D721Med (cell line): ENCODE data around the gene NUP205.

Experiments used
- DNase-seq: peaks from one replicate; pipeline ENCODE4 v3.0.0; 2011; ENCODE audit warnings: low spot score; ENCODE audit not compliant: insufficient read length
- FAIRE-seq: peaks from 2 replicates; lab custom pipeline; 2011; peaks lifted over from hg19 to GRCh38; lab: Jason Lieb, UNC
- CTCF ChIP-seq: IDR thresholded peaks from 2 replicates; pipeline ENCODE4 v1.5.1; 2012; ENCODE audit warnings: mild to moderate bottlenecking, control low read depth; ENCODE audit not compliant: insufficient read depth; ENCODE audit errors: missing control alignments

NUP205 gene

GRCh38 chr7:135523146-135523545 is 34.6 kb upstream of the NUP205 start:
- DNase-seq (no peak), FAIRE-seq (no peak)
- TF ChIP-seq CTCF = no peak

GRCh38 chr7:135525426-135525825 is 32.3 kb upstream of the NUP205 start:
- no peak for TF ChIP-seq CTCF
- DNase-seq (no peak), FAIRE-seq (no peak)

GRCh38 chr7:135527025-135527424 is 30.7 kb upstream of the NUP205 start:
- no peak for FAIRE-seq

GRCh38 chr7:135536150-135536549 is 21.6 kb upstream of the NUP205 start:
- DNase-seq = no peak
- FAIRE-seq = no peak
- no peak for TF ChIP-seq CTCF

More at GRCh38 chr7:135527025-135527424, 30.7 kb upstream of the NUP205 start:
- TF ChIP-seq CTCF = no peak
- no peak for DNase-seq

GRCh38 chr7:135537453-135537852 is 20.3 kb upstream of the NUP205 start:
- DNase-seq (no peak), FAIRE-seq (no peak)
- no peak for TF ChIP-seq CTCF

GRCh38 chr7:135537905-135538304 is 19.8 kb upstream of the NUP205 start:
- FAIRE-seq (no peak), DNase-seq (no peak)
- TF ChIP-seq CTCF = no peak

- FAIRE-seq (peak; percentile 25), DNase-seq (no peak)
- no peak for TF ChIP-seq CTCF
Observed at GRCh38 chr7:135538376-135538775, 19.3 kb upstream of the NUP205 start.
